Esophagus squamous epithelium (tissue), 4 donors: ENCODE results near the gene ADTRP.

Experiments
- POLR2A ChIP-seq, 4 donors: fragments of 450-650 bp; IDR thresholded peaks; one replicate each; pipeline ENCODE4 v1.6.1; 2017; ENCODE audit warnings: antibody characterized with exemption in 4 of 4, mild to moderate bottlenecking in 4 of 4, moderate library complexity in 3 of 4
- TF ChIP-seq, protein P1 (sequence below), 6 experiments: fragments of 450-650 bp in 4 of 6; fragments of 200-600 bp in 2 of 6; sonication (generic) in 2 of 6; IDR thresholded peaks; one replicate each; pipeline ENCODE4 v1.5.1; 2016 to 2019; ENCODE audit warnings: antibody characterized with exemption in 6 of 6, mild to moderate bottlenecking in 4 of 6, moderate library complexity in 4 of 6

DNA sequence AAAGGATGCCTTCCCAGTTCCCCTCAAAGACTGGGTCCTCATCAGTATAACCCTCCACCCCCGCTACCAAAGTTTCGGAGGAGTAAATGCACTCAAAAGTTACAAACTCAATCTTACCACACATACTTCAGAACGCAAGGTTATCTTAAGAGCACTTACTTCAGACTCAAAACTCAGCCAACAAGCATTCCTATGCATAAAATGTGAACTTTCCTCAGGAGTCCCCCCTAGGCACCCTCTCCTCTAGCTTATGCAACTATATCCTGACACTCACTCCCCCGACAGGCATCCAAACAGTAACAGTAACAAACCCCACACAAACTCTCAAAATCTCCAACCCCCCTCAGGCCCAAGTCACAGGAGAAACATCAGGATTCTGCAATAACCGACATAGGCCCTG is 11.1 kb upstream of the ADTRP start:
- TF ChIP-seq, protein P1, sequence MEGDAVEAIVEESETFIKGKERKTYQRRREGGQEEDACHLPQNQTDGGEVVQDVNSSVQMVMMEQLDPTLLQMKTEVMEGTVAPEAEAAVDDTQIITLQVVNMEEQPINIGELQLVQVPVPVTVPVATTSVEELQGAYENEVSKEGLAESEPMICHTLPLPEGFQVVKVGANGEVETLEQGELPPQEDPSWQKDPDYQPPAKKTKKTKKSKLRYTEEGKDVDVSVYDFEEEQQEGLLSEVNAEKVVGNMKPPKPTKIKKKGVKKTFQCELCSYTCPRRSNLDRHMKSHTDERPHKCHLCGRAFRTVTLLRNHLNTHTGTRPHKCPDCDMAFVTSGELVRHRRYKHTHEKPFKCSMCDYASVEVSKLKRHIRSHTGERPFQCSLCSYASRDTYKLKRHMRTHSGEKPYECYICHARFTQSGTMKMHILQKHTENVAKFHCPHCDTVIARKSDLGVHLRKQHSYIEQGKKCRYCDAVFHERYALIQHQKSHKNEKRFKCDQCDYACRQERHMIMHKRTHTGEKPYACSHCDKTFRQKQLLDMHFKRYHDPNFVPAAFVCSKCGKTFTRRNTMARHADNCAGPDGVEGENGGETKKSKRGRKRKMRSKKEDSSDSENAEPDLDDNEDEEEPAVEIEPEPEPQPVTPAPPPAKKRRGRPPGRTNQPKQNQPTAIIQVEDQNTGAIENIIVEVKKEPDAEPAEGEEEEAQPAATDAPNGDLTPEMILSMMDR (IDR thresholded peaks at IDR 0.05), result no peak
- TF ChIP-seq POLR2A (IDR thresholded peaks at IDR 0.05), result no peak
